ENCODE results near the gene ZNF343. TPM values are rescaled to one million over a fixed set of nuclear protein-coding genes. Genes with fewer than 3 reads are reported as not detected.

Gene ZNF343
- total and polyA plus RNA-seq, 2 donors (not counting 1 experiment from before 2014, with no cell fraction given): 11.6 to 23.4 TPM

DNA sequence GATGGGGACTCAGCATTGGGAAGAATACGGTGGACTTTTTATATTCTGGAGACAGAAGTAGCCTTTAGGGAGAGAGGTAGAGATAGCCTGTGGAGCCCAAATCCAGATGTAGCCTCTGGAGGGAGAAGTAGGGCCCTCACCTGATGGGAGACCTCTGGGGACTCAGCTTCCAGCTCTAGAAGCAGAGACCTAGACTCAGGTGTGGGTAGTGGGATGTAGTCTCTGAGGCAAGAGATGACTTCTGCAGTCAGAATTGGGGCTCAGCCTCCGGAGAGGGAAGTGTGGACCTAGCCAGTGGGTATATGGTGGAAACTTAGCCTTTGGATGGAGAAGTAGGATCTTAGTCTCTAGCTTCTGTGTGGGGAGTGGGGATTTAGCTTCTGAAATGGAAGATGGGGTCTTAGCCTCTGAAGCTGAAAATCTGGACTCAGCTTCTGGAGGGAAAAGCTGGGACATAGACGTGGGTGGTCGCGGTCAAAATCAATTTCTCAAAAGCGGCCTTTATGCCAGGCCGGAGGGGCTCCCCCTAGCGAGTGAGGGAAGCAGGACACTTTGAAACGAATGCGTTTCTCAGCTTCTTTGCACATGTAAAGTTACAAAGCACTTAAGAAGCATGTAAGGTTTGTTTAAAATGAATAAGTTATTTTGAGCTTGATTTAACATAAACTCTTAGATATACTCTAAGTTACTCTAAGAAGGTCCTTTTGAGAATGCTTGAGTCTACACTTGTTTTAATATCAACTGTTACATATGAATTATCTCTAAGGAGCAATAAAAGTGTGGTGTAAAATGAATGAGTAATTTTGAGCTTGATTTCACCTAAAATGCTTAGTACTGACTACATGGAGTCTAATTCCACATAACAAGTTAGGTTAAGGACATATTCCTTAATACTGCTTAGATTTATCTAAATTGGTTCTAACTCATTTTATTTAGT is 12.9 kb upstream of the ZNF343 start:
- Mint-ChIP-seq H3K9me3 (ENCODE audit: insufficient read depth) (no peaks in the 10 kb centered on the region), H3K27me3 (peaks cover 3% of the 10 kb centered on the region), H3K4me3 (no peak overlapping the region), H3K27ac (no peak overlapping the region), H3K4me1 (peaks cover 12% of the 10 kb centered on the region)
- H3K79me2 ChIP-seq (ENCODE audit: control insufficient read depth, insufficient read depth, low read length): no peaks in the 10 kb centered on the region
- DNase-seq (peak; percentile 71), ATAC-seq (ENCODE audit: low read depth) (no peak)
- WGBS (ENCODE audit: insufficient coverage): 18% methylated on average over 10 of the region's 10 CpGs
- H3K4me2 ChIP-seq (replicated peaks; ENCODE audit: low read depth, low read length, poor library complexity, severe bottlenecking): no peak overlapping the region
- H3K9ac ChIP-seq (ENCODE audit: low read length): no peak overlapping the region
- no peaks in the 10 kb centered on the region for H4K20me1 ChIP-seq (ENCODE audit: control insufficient read depth, insufficient read depth, low read length, poor library complexity, severe bottlenecking)
- ChIA-PET POLR2A (no interaction called here), CTCF (interaction anchor here (0.6 to 4.8 kb wide), 21 partner anchors 8 to 1559 kb away, joined by 3 to 48 read pairs (median 4); partner anchors contain the start of genes SNRPB and ZNF343)
- H2AFZ ChIP-seq (ENCODE audit: insufficient read depth, low read depth, low read length, poor library complexity, severe bottlenecking): peak overlapping the region; percentile 43
- no peak overlapping the region for H3K27ac ChIP-seq (ENCODE audit: low read length in 2 of 2)
- no peaks in the 10 kb centered on the region for H3K9me3 ChIP-seq (ENCODE audit: control extremely low read depth in 1 of 3, control insufficient read depth in 2 of 3, insufficient read depth in 1 of 3, low read length in 2 of 3)
- intact Hi-C loops (cut with micrococcal nuclease): no loop called here
- H3K4me3 ChIP-seq (ENCODE audit: control extremely low read depth in 1 of 5, extremely low read depth in 1 of 5, insufficient read depth in 1 of 5, low read depth in 2 of 5, low read length in 4 of 5): no peak overlapping the region
- H3K36me3 ChIP-seq (replicated peaks in 1 of 2; ENCODE audit: control extremely low read depth in 1 of 2, control insufficient read depth in 1 of 2, extremely low read depth in 1 of 2, insufficient read depth in 2 of 2, low read length in 1 of 2): no peaks in the 10 kb centered on the region
- H3K4me1 ChIP-seq (ENCODE audit: control insufficient read depth in 2 of 2, insufficient read depth in 2 of 2, low read length in 2 of 2): peaks cover 9 to 19% of the 10 kb centered on the region in 2 donors
- TF ChIP-seq EZH2 (IDR thresholded peaks at IDR 0.05; ENCODE audit: borderline replicate concordance, insufficient read depth, low read depth, low read length, poor library complexity, severe bottlenecking): no peak
- TF ChIP-seq, protein P1, sequence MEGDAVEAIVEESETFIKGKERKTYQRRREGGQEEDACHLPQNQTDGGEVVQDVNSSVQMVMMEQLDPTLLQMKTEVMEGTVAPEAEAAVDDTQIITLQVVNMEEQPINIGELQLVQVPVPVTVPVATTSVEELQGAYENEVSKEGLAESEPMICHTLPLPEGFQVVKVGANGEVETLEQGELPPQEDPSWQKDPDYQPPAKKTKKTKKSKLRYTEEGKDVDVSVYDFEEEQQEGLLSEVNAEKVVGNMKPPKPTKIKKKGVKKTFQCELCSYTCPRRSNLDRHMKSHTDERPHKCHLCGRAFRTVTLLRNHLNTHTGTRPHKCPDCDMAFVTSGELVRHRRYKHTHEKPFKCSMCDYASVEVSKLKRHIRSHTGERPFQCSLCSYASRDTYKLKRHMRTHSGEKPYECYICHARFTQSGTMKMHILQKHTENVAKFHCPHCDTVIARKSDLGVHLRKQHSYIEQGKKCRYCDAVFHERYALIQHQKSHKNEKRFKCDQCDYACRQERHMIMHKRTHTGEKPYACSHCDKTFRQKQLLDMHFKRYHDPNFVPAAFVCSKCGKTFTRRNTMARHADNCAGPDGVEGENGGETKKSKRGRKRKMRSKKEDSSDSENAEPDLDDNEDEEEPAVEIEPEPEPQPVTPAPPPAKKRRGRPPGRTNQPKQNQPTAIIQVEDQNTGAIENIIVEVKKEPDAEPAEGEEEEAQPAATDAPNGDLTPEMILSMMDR (IDR thresholded peaks at IDR 0.05): peak; percentile 99
- peaks cover 0 to 14% (median 3%) of the 10 kb centered on the region in 4 experiments for H3K27me3 ChIP-seq (replicated peaks in 1 of 4; ENCODE audit: control extremely low read depth in 1 of 4, control insufficient read depth in 3 of 4, insufficient read depth in 4 of 4, low read length in 3 of 4)

DNA sequence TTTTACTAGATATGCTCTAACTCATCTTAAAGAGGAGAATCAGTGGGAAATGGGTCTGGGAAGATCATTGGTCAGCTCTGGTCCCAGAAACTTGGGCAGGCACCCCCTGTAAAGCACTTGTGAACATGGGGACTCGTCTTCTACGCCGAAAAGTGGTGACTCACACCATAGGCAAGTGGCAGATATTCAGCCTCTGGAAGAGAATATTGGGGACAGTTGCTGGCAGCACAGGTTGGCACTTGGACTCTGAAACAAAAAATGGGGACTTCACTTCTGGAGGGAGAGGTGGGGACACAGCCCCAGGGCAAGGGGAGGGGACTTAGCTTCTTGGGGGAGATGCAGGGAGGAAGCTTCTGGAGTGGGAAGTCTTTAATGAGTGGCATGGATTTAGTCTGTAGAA is 11.9 kb upstream of the ZNF343 start:
- H3K4me1 Mint-ChIP-seq: peaks cover 12% of the 10 kb centered on the region
- no peak overlapping the region for H2AFZ ChIP-seq (ENCODE audit: insufficient read depth, low read depth, low read length, poor library complexity, severe bottlenecking)
- DNase-seq (no peak), ATAC-seq (ENCODE audit: low read depth) (no peak)
- intact Hi-C loops (cut with micrococcal nuclease): no loop called here
- no peak overlapping the region for H3K4me3 ChIP-seq (ENCODE audit: control extremely low read depth in 1 of 5, extremely low read depth in 1 of 5, insufficient read depth in 1 of 5, low read depth in 2 of 5, low read length in 4 of 5)
- no peak overlapping the region for H3K27ac ChIP-seq (ENCODE audit: low read length in 2 of 2)
- WGBS (ENCODE audit: insufficient coverage): 91% methylated on average over 3 of the region's 3 CpGs
- H3K4me1 ChIP-seq (ENCODE audit: control insufficient read depth in 2 of 2, insufficient read depth in 2 of 2, low read length in 2 of 2): peaks cover 8 to 18% of the 10 kb centered on the region in 2 donors
- H3K9me3 Mint-ChIP-seq (ENCODE audit: insufficient read depth): no peaks in the 10 kb centered on the region
- H3K9ac ChIP-seq (ENCODE audit: low read length): no peak overlapping the region
- POLR2A ChIA-PET: interaction anchor here (0.5 kb wide), 1 partner anchor 50 kb away, joined by 3 read pairs; the partner anchor contains the start of gene SNRPB
- no peak overlapping the region for H3K27ac Mint-ChIP-seq
- no peaks in the 10 kb centered on the region for H3K79me2 ChIP-seq (ENCODE audit: control insufficient read depth, insufficient read depth, low read length)
- CTCF ChIA-PET: interaction anchor here (1.2 to 4.3 kb wide), 5 partner anchors 7 to 313 kb away, joined by 3 to 35 read pairs (median 12); no protein-coding TSS in a partner anchor
- no peak overlapping the region for H3K4me2 ChIP-seq (replicated peaks; ENCODE audit: low read depth, low read length, poor library complexity, severe bottlenecking)
- peaks cover 0 to 14% (median 2%) of the 10 kb centered on the region in 4 experiments for H3K27me3 ChIP-seq (replicated peaks in 1 of 4; ENCODE audit: control extremely low read depth in 1 of 4, control insufficient read depth in 3 of 4, insufficient read depth in 4 of 4, low read length in 3 of 4)
- H4K20me1 ChIP-seq (ENCODE audit: control insufficient read depth, insufficient read depth, low read length, poor library complexity, severe bottlenecking): no peaks in the 10 kb centered on the region
- H3K36me3 ChIP-seq (replicated peaks in 1 of 2; ENCODE audit: control extremely low read depth in 1 of 2, control insufficient read depth in 1 of 2, extremely low read depth in 1 of 2, insufficient read depth in 2 of 2, low read length in 1 of 2): no peaks in the 10 kb centered on the region
- no peak for TF ChIP-seq EZH2 (IDR thresholded peaks at IDR 0.05; ENCODE audit: borderline replicate concordance, insufficient read depth, low read depth, low read length, poor library complexity, severe bottlenecking)
- TF ChIP-seq, protein P1 (IDR thresholded peaks at IDR 0.05): no peak
- H3K9me3 ChIP-seq (ENCODE audit: control extremely low read depth in 1 of 3, control insufficient read depth in 2 of 3, insufficient read depth in 1 of 3, low read length in 2 of 3): no peaks in the 10 kb centered on the region
- peaks cover 3% of the 10 kb centered on the region for H3K27me3 Mint-ChIP-seq
- H3K4me3 Mint-ChIP-seq: no peak overlapping the region
